Measurements from ENCODE around the gene PLBD2.

PLBD2 gene

GRCh38 chr12:113435367-113435766 is 77.0 kb downstream of the PLBD2 start:
- Histone ChIP-seq H3K9ac (ENCODE audit: low read depth, low read length) (no peak overlapping the region), H3K36me3 (ENCODE audit: control insufficient read depth, insufficient read depth, low read length) (no peaks in the 10 kb centered on the region), H3K9me3 (ENCODE audit: control insufficient read depth, insufficient read depth, low read length) (no peaks in the 10 kb centered on the region), H3K27me3 (ENCODE audit: control insufficient read depth, insufficient read depth, low read length) (no peaks in the 10 kb centered on the region), H3K4me3 (ENCODE audit: low read depth, low read length) (no peak overlapping the region), H3K4me1 (ENCODE audit: control insufficient read depth, insufficient read depth, low read length) (no peaks in the 10 kb centered on the region)

- Histone ChIP-seq H3K36me3 (ENCODE audit: control insufficient read depth, insufficient read depth, low read length) (no peaks in the 10 kb centered on the region), H3K4me1 (ENCODE audit: control insufficient read depth, insufficient read depth, low read length) (no peaks in the 10 kb centered on the region), H3K9ac (ENCODE audit: low read depth, low read length) (no peak overlapping the region), H3K4me3 (ENCODE audit: low read depth, low read length) (no peak overlapping the region), H3K27me3 (ENCODE audit: control insufficient read depth, insufficient read depth, low read length) (no peaks in the 10 kb centered on the region), H3K9me3 (ENCODE audit: control insufficient read depth, insufficient read depth, low read length) (no peaks in the 10 kb centered on the region)
Measured at GRCh38 chr12:113436586-113436985, 78.2 kb downstream of the PLBD2 start.

- Histone ChIP-seq H3K36me3 (ENCODE audit: control insufficient read depth, insufficient read depth, low read length) (no peaks in the 10 kb centered on the region), H3K4me3 (ENCODE audit: low read depth, low read length) (no peak overlapping the region), H3K9me3 (ENCODE audit: control insufficient read depth, insufficient read depth, low read length) (no peaks in the 10 kb centered on the region), H3K9ac (ENCODE audit: low read depth, low read length) (no peak overlapping the region), H3K4me1 (ENCODE audit: control insufficient read depth, insufficient read depth, low read length) (no peaks in the 10 kb centered on the region), H3K27me3 (ENCODE audit: control insufficient read depth, insufficient read depth, low read length) (no peaks in the 10 kb centered on the region)
Measured at GRCh38 chr12:113436993-113437728, 78.8 kb downstream of the PLBD2 start.

- Histone ChIP-seq H3K4me3 (ENCODE audit: low read depth, low read length) (no peak overlapping the region), H3K27me3 (ENCODE audit: control insufficient read depth, insufficient read depth, low read length) (no peaks in the 10 kb centered on the region), H3K9me3 (ENCODE audit: control insufficient read depth, insufficient read depth, low read length) (no peaks in the 10 kb centered on the region), H3K36me3 (ENCODE audit: control insufficient read depth, insufficient read depth, low read length) (no peaks in the 10 kb centered on the region), H3K9ac (ENCODE audit: low read depth, low read length) (no peak overlapping the region), H3K4me1 (ENCODE audit: control insufficient read depth, insufficient read depth, low read length) (no peaks in the 10 kb centered on the region)
Measured at GRCh38 chr12:113437729-113438100, 79.3 kb downstream of the PLBD2 start.

- no peaks in the 10 kb centered on the region for H3K4me1 ChIP-seq (ENCODE audit: control insufficient read depth, insufficient read depth, low read length)
Measured at GRCh38 chr12:113438523-113439300, 80.3 kb downstream of the PLBD2 start.

GRCh38 chr12:113439301-113439597 is 80.9 kb downstream of the PLBD2 start:
- no peaks in the 10 kb centered on the region for H3K27me3 ChIP-seq (ENCODE audit: control insufficient read depth, insufficient read depth, low read length)
- H3K36me3 ChIP-seq (ENCODE audit: control insufficient read depth, insufficient read depth, low read length): no peaks in the 10 kb centered on the region
- no peaks in the 10 kb centered on the region for H3K9me3 ChIP-seq (ENCODE audit: control insufficient read depth, insufficient read depth, low read length)
- H3K9ac ChIP-seq (ENCODE audit: low read depth, low read length): no peak overlapping the region
- H3K4me3 ChIP-seq (ENCODE audit: low read depth, low read length): no peak overlapping the region
- H3K4me1 ChIP-seq (ENCODE audit: control insufficient read depth, insufficient read depth, low read length): no peaks in the 10 kb centered on the region

More at GRCh38 chr12:113438523-113439300, 80.3 kb downstream of the PLBD2 start:
- Histone ChIP-seq H3K36me3 (ENCODE audit: control insufficient read depth, insufficient read depth, low read length) (no peaks in the 10 kb centered on the region), H3K4me3 (ENCODE audit: low read depth, low read length) (no peak overlapping the region), H3K9me3 (ENCODE audit: control insufficient read depth, insufficient read depth, low read length) (no peaks in the 10 kb centered on the region), H3K9ac (ENCODE audit: low read depth, low read length) (no peak overlapping the region), H3K27me3 (ENCODE audit: control insufficient read depth, insufficient read depth, low read length) (no peaks in the 10 kb centered on the region)

- Histone ChIP-seq H3K4me3 (ENCODE audit: low read depth, low read length) (no peak overlapping the region), H3K9me3 (ENCODE audit: control insufficient read depth, insufficient read depth, low read length) (no peaks in the 10 kb centered on the region), H3K4me1 (ENCODE audit: control insufficient read depth, insufficient read depth, low read length) (no peaks in the 10 kb centered on the region), H3K36me3 (ENCODE audit: control insufficient read depth, insufficient read depth, low read length) (no peaks in the 10 kb centered on the region), H3K9ac (ENCODE audit: low read depth, low read length) (no peak overlapping the region), H3K27me3 (ENCODE audit: control insufficient read depth, insufficient read depth, low read length) (no peaks in the 10 kb centered on the region)
Measured at GRCh38 chr12:113439606-113440030, 81.2 kb downstream of the PLBD2 start.

GRCh38 chr12:113440336-113440735 is 81.9 kb downstream of the PLBD2 start:
- Histone ChIP-seq H3K4me3 (ENCODE audit: low read depth, low read length) (no peak overlapping the region), H3K36me3 (ENCODE audit: control insufficient read depth, insufficient read depth, low read length) (no peaks in the 10 kb centered on the region), H3K4me1 (ENCODE audit: control insufficient read depth, insufficient read depth, low read length) (no peaks in the 10 kb centered on the region), H3K9me3 (ENCODE audit: control insufficient read depth, insufficient read depth, low read length) (no peaks in the 10 kb centered on the region), H3K27me3 (ENCODE audit: control insufficient read depth, insufficient read depth, low read length) (no peaks in the 10 kb centered on the region), H3K9ac (ENCODE audit: low read depth, low read length) (no peak overlapping the region)
